22Rv1 (cell line): ENCODE measurements around the gene TFF2.

Source experiments
- H3K27ac ChIP-seq: fragments of 450-650 bp; 2 replicates; pipeline ENCODE4 v1.5.1; 2017
- CTCF ChIP-seq: fragments of 450-650 bp; IDR thresholded peaks from 2 replicates; pipeline ENCODE4 v1.5.1; 2017; ENCODE audit warnings: mild to moderate bottlenecking
- ZFX ChIP-seq: fragments of 450-650 bp; IDR thresholded peaks from 2 replicates; pipeline ENCODE4 v1.6.1; 2017; ENCODE audit warnings: antibody characterized with exemption, borderline replicate concordance

TFF2 gene

GRCh38 chr21:42384156-42384945 is 33.6 kb upstream of the TFF2 start:
- no peak overlapping the region for H3K27ac ChIP-seq

DNA sequence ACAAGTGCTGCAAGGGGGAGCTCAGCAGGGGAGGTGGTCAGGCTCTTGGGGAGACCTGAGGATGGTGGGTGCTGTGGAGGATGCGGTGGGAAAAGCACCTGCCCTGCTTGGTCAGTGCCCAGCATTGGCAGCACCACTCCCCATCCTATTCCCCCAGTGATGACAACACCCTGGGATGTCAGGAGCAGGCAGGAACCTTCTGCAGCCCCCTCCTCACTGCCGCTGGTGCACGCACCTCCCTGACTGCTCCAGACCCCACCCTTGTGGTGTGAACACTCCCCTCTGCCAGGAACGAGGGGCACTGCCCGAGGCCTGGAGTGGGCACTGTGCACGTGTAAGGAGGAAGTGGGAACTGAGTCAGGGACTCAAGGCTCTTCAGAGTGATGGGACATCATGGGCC is 32.5 kb upstream of the TFF2 start:
- H3K27ac ChIP-seq, result no peak overlapping the region
- TF ChIP-seq ZFX, result no peak

More at GRCh38 chr21:42384156-42384945, 33.6 kb upstream of the TFF2 start:
- no peak for TF ChIP-seq CTCF
- no peak for TF ChIP-seq ZFX

- H3K27ac ChIP-seq, result no peak overlapping the region
- TF ChIP-seq ZFX, result no peak
- no peak for TF ChIP-seq CTCF
Observed at GRCh38 chr21:42382915-42383314, 32.1 kb upstream of the TFF2 start.

GRCh38 chr21:42381347-42381984 is 30.7 kb upstream of the TFF2 start:
- no peak overlapping the region for H3K27ac ChIP-seq
- TF ChIP-seq ZFX, result no peak
- TF ChIP-seq CTCF, result peak; percentile 71

DNA sequence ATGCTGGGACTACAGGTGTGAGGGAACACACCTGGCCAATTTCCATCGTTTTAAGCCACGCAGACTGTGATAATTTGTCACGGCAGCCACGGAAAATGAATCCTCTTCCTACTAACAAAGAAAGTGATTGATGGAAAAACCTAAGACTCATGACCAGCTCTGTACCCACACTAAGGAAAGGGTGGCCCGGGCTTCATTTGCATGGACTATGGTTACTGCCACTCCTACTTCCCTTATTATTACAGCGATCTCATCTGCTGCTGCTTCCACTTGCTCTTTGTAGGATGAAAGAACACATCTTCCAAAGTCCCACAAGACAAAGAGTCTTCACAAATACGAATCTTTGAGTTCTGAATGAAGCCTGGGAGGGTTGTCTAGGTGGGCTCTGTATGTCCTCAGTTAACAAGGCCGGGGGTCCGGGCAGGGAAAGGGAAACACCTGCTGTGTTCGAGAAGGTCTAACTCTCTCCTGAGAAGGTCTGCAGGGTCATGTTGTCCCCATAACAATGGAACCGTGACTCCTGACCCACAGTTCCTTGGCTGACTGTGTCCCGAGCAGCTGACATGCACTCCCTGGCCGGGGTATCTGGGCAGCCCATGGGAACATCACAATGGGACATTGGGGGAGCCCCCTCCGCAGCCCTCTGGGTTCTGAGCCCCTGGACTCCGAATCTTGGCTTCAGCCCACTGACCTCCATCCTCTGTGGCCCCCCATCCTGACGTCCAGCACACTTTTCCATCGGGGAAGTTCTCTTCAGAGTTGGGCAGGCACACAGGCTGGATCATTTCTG is 28.8 kb upstream of the TFF2 start:
- TF ChIP-seq ZFX, result no peak
- no peak for TF ChIP-seq CTCF
- H3K27ac ChIP-seq, result no peak overlapping the region

DNA sequence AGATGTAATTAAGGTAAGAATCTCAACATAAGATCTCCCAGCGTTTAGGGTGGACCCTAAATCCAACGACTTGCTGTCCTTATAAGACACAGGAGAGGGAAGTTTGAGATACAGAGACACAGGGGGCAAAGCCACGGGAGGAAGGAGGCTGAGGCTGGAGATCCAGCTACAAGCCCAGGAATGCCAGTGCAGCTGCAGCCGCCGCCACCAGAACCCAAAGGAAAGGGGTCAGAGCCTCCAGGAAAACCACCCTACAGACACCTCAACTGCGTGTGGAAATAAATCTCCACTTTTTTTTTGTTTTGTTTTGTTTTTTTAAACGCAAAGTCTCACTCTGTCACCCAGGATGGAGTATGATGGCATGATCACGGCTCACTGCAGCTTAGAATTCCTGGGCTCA is 27.6 kb upstream of the TFF2 start:
- TF ChIP-seq CTCF (no peak), ZFX (no peak)

GRCh38 chr21:42377951-42378340 is 27.2 kb upstream of the TFF2 start:
- no peak for TF ChIP-seq CTCF
- TF ChIP-seq ZFX, result no peak
- H3K27ac ChIP-seq, result no peak overlapping the region

More for the DNA sequence above, 27.6 kb upstream of the TFF2 start:
- H3K27ac ChIP-seq, result no peak overlapping the region
